Esophagus (tissue), 2 donors: ENCODE data around the gene OR51E2. TPM values are rescaled to one million over a fixed set of nuclear protein-coding genes. Genes with fewer than 3 reads are reported as not detected.

ENCODE experiments used
- polyA plus RNA-seq, 2 donors: library from polyadenylated mRNA; stranded (reverse); fragments of 200-250 nt; gene quantifications; one replicate each; pipeline ENCODE4 v1.2.3, GENCODE V29; 2013
- donor health status: healthy with polysubstance abuse.
- donor health status: Bipolar disorder and iron deficiency.

OR51E2 gene
- polyA plus RNA-seq, 2 donors, result 0.02 TPM; not detected in 1

Other genes starting within 250 kb of the OR51E2 start
- not detected for gene OR52K2, start 248.6 kb downstream of the OR51E2 start, polyA plus RNA-seq
- gene OR52K1, start 215.2 kb downstream of the OR51E2 start, polyA plus RNA-seq, result not detected
- gene OR52M1, start 152.7 kb downstream of the OR51E2 start, polyA plus RNA-seq, result not detected
- gene OR52I2, start 116.1 kb downstream of the OR51E2 start, polyA plus RNA-seq, result not detected
- gene OR52I1, start 103.8 kb downstream of the OR51E2 start, polyA plus RNA-seq, result not detected
- 1 to 10 TPM; 3.0 to 3.7 TPM for gene TRIM68, start 89.6 kb downstream of the OR51E2 start, polyA plus RNA-seq
- not detected for gene OR51D1, start 60.4 kb downstream of the OR51E2 start, polyA plus RNA-seq
- under 1 TPM; 0.04 to 0.06 TPM for gene OR51E1, start 53.9 kb downstream of the OR51E2 start, polyA plus RNA-seq
- gene MMP26, start 6.9 kb upstream of the OR51E2 start, polyA plus RNA-seq, result not detected
- gene OR51F1, start 72.1 kb upstream of the OR51E2 start, polyA plus RNA-seq, result not detected
- not detected for gene OR52R1, start 106.5 kb upstream of the OR51E2 start, polyA plus RNA-seq
- not detected for gene OR51F2, start 123.5 kb upstream of the OR51E2 start, polyA plus RNA-seq
- not detected for gene OR51S1, start 151.4 kb upstream of the OR51E2 start, polyA plus RNA-seq
- not detected for gene OR51T1, start 184.0 kb upstream of the OR51E2 start, polyA plus RNA-seq
- gene OR51A7, start 205.9 kb upstream of the OR51E2 start, polyA plus RNA-seq, result not detected
- gene OR51G2, start 221.5 kb upstream of the OR51E2 start, polyA plus RNA-seq, result not detected
- gene OR51G1, start 226.5 kb upstream of the OR51E2 start, polyA plus RNA-seq, result not detected
- not detected for gene OR51A4, start 249.8 kb upstream of the OR51E2 start, polyA plus RNA-seq